Right renal cortex interstitium (tissue), 3 donors: ENCODE results near the gene CNBD2. TPM values are rescaled to one million over a fixed set of nuclear protein-coding genes. Genes with fewer than 3 reads are reported as not detected.
"Not testable (repeated sequence)": the region's sequence is repeated elsewhere in the genome, so short reads cannot be mapped to it uniquely, and the experiment has no call there.

ENCODE experiments used
- DNase-seq, 3 donors: peaks; one replicate each; pipeline ENCODE4 v3.0.0-alpha.2; 2013; ENCODE audit warnings: low read depth in 3 of 3, low spot score in 2 of 3
- polyA plus RNA-seq, 3 donors: library from polyadenylated mRNA; unstranded; fragments of 120-200 nt; gene quantifications; one replicate each; pipeline ENCODE4 v1.2.1, GENCODE V29; 2013; ENCODE audit not compliant: insufficient read length in 3 of 3

Gene CNBD2
- under 1 TPM; 0.56 to 0.82 (median 0.79) TPM for polyA plus RNA-seq

DNA sequence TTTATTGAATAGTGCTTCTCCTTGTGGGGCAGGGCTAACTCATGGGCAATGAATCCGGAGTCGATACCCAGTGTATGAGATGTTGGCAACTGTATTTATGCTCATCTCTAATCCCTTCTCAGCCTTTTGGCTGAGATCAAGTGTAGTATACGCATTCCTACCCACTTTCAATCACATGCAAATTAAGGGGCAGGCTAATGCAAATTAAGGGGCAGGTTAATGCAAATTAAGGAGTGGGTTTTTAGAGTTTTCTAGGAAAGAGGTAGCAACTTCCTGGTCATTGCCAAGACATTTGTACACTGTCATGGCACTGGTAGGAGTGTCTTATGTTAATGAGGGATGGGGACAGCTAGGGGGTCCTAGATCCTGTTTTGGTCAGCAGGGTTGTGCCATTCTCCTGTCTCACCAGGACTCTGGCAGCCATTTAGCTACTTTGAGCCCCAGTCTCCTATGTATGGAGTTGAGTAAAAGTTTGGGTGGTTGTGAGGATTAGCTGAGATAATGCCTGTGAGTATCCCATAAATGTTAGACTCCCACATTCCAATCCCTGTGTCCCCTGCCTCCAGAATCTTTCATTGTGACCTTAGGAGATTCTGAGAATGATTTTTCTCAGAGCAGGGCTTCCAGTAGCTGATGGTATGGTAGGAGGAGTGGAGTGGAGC is at the start of gene CNBD2:
TSS of gene CNBD2 (plus strand) at position 612 of the 662 bp plus-strand sequence. CDS start 173 bp downstream, outside the sequence.
- no peak for DNase-seq

DNA sequence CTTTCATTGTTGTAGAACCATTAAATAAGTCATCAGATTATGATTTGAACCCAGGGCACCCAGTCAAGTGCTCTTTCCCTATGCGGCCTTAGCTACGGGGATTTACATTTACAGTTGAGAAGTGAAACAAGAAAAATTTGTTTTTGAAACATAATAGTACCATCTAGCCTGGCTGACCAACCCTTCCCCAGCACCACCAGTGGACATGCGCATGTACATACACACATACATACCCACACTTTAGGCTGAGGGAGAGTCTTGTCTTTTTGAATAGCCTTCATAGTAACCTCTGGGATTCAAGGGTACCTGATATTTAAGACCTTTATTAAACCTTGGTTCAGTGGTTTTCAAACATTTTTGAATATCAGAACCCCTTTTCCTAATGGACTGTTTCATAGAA is 47.9 kb upstream of the CNBD2 start:
- DNase-seq, result no peak

DNA sequence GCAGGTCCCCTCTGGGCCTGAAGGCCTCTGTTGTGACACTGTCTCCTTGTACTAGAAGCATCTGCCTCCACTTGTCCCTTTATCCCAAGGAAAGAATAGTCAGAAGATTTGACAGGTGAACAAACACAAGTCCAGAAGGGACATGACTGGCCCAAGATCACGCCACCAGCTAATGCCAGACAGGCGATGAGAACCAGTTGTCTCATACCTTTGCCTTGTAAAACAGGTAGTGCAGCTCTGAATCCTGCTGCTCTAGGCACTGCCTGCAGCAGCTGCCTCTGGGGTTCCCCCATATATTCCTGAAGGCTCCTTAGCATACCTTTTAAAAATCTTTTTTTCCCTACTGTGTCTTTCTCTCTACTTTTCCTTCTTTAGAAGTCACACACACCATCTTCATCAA is 39.1 kb upstream of the CNBD2 start:
- DNase-seq, result no peak

DNA sequence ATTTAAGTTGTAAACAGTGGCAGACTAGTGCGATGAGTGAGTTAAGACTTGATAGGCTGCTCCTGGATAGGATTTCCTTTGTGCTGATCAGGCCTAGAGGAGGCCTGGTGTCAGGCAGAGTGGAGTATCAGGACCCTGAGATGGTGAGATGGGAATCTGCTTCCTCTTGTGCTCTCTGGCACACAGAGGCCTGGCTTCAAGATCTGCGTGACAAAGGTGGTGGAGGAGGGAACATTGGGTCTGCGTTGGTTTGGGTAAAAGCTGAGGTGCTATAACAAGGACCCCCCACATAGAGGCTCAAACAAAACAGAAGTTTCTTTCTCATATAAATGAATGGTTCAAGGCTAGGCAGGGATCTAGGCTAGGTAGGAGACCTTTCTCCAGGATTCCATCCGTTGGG is 34.3 kb upstream of the CNBD2 start:
- DNase-seq, result no peak

DNA sequence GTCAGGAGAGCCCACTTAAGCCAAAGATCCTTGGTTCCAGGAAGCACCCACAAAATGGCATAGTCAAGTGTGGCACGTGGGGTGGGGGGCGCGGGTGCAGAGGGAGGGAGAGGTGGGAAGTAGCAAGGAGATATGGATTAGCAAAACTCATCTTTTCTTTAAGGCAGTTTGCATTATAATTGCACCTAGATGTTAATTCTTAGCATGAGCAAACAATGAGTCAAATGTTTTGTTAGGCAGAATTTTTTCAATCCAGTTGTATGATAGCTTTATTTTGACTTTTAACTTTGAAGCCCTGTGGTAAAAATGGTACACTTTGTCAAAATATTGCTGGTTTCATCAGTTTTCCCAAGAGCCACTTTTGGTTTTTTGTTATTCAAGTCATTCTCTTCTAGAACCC is 29.1 kb upstream of the CNBD2 start:
- no peak for DNase-seq

DNA sequence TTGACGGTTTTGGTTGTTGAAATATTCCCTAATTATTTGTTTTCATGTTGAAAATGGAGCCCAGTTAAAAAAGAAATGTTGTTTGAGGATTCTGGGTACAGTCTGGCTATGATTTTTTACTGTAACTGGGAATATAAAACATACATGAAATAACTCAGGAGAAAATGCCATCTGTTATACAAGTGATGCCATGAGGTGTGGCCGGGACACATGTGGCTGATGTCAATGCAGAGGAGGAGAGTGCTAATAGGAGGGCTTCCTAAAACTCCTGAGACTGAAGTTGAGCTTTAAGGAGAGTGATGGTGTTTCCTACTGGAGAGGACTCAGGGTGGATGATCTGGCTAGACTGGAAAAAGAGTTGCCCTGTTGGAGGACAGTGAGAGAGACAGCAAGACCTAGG is 26.8 kb upstream of the CNBD2 start:
- DNase-seq, result no peak

DNA sequence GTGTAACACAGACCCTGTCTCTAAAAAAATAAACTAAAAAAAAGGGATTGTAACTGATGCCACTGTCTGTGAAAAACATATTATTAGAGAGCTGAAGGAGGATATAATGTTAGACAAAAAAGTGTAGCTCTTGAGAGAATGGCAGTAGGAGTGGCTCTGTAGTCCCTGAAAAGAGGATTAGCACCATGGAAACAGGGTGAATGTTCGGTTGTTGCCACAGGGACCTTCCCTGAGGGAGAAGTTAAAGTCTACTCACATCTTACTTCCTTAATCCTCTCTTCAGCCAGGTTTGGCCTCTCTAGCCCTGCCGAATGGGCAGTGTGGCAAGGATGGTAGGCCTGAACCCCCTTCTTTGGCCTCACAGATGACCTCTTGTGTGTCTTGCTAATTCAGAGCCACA is 26.1 kb upstream of the CNBD2 start:
- no peak for DNase-seq

DNA sequence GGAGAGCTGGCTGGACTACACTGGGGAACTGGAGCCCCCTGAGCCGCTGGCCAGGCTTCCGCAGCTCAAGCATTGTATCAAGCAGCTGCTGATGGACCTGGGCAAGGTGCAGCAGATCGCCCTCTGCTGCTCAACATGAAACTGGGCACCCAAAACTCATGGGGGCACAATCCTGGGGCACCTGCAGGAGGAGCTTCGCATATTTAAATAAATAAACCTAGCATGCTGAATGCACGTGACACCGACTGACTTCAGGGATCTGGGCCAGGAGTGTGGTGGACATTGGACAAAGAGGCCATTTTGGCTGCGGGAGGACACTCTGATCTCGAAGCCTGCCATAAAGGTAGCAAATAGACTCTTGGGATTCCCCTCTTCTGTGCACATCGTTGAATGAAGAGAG is 20.9 kb upstream of the CNBD2 start:
- no peak for DNase-seq

DNA sequence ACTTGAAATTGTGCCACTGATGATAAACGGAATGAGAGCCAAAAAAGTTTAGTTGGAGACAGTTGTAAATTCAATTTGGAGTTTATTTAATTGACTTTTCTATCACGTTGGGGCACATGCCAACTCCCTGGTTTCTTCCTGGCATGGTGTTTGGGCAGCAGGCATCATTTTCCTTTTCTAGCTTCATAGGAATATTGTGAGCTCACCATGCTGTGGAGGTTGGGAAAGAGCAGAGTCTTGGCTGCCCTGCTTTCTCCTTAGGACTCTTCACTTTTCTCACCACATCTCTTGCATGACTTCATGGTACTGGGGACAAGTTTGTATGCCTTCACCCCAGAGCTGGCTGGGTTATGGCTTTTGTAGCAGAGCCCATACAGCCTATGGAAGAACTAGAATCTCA is 20.5 kb upstream of the CNBD2 start:
- no peak for DNase-seq

DNA sequence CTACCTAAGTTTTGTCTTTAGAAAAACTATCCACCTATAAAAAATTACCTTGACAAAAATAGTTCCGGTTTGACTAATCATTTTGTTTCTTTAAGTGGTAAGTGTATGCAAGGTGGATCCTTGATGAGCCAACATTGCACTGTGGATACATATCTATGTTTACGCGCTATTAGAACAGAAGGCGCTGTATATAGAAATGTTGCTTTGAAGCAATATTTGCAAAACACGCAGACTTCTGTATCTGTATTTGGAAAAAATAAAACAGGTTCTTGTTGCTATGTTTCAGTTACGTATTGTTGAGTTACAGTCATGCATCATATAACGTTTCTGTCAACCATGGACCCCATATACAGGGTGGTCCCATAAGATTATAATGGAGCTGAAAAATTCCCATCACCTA is 18.3 kb upstream of the CNBD2 start:
- DNase-seq, result no peak

DNA sequence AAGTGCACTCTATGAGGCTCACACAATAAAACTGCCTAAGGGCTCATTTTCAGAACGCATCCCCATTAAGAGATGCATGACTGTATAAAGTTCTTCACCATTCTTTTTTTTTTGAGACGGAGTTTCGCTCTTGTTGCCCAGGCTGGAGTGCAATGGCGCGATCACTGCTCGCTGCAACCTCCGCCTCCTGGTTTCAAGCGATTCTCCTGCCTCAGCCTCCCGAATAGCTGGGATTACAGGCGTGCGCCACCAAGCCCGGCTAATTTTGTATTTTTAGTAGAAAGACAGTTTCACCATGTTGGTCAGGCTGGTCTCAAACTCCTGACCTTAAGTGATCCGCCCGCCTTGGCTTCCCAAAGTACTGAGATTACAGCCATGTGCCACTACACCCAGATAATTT is 16.3 kb upstream of the CNBD2 start:
- DNase-seq, result not testable (repeated sequence)

DNA sequence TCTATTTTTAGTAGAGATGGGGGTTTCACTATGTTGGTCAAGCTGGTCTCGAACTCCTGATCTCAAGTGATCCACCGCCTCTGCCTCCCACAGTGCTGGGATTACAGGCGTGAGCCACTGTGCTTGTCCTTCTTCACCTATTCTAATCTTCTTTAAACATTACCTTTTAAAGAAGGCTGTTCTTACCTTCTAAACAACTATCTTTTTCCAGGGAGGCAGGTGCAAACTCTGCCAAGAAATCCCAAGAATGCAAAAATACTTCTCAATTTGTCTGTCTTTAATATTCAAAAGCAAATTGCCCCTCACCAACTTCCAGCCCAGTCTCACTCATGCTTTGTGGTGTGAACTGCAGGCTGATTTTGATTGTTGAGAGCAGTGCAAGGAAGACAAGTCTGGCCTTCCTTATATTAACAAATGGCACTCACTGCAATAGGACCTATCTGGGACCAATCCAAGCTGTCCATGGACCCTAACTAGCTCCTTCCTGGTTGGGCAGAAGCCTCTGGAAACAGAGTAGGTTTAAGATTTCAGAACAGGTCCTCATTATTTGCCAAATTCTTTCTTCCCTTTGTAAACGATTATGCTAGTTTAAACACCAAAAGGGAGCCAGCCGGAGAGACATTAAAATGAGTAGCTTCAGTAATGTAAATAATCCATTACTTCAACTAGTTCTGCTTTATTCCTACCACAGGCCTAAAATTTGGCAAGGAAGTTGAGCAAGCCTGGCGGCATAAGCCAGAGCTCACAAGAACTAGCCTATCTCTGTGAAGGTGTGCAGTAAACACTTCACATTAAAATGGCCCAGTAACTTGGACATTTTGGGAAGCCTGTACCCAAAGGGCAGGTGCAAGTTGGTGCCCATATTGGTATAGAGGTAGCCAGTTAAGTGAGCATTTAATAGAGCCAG is 15.7 kb upstream of the CNBD2 start:
- no peak for DNase-seq

DNA sequence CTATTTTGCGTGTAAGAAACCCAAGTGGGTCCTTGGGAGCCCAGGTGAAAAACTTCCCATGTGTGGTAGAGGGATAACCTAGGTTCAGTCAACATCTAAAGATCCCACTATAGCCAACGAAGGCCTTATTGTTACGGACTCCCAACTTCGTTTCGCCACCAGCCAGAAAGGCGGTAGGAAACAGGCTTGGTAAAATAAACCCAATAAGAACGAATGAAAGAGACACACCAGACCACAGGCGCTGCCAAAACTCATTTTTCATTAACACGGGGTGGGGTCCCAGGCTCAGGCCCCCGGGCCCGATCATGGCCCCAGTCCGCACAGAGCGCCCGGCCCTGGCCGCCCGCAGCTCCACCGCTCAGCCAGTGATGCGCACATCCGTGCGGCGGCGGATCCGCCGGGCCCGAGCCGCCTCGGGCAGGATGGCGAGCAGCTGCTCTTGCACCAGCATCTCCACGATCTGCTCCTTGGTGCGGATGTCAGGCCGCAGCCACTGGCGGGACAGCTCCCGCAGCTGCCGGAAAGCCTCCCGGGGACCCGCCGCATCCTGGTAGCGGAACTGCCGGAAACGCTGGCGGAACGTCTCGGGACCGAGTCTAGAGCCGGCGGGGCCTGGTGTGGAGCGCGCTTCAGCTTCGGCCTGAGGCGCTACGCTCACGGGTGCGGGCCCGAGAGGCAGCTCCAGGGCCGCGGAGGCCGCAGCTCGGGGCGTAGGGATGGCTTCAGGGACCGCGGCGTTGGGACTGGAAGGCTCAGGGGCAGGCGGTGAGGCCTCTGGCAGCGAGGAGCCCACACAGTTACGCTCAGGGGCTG is 14.8 kb upstream of the CNBD2 start:
- DNase-seq, result peak in 1 of 3 donors; percentile 21

DNA sequence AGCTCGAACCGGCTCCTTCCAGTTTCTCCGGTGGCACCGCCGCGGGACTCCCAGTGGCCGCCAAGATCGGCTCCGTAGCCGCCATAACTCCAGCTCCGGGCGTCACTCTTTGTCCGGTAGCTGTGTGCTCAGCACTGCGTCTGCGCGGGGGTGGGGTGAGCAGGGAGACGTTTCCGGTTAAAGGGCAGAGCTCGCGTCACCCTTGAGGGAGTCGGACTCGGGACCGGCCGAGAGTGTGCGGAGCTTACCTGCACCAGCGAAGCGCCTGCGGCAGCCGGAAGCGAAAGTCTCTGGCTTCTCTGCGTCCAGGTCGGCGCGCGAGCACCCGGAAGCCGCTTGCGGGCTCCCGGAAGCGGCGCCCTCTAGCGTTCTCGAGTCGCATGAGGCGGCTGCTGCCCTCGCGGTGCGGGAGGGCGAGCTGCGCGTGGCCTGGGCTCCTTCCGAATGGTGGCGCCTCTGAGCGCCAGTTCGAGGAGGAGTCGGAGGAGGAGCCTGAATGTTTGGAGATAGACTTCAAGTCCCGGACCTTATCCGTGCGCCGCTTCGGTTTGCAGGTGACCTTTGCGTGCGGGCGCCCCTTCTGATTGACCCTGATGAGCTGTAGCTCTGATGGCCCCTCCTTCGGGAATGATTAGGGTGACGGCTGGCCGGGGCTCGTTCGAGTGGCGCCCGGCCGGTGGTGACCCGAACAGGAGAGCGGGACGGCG is 14.0 kb upstream of the CNBD2 start, which contains the start of gene SCAND1:
TSS of gene SCAND1 (minus strand) at position 303 of the 707 bp plus-strand sequence. CDS start at position 85, 218 bp downstream.
- peak; percentile 94 to 97 (median 96) for DNase-seq

DNA sequence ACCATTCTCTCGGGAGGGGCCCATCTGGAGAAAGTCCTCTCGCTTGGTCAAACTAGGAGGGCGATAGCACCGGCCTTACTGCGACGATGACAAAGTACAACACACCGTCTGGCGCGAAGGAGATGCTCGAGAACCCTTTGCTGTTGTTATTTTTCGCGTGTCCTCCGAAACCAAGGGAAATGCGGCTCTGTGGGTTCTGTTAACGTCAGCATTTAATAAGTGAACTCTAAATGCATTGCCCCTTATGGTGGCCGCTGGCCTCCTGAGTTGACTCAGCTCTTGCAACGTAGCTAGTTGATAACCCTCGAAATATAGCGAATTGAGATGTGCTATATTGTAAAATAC is 13.5 kb upstream of the CNBD2 start:
- peak in 1 of 3 donors; percentile 41 for DNase-seq

DNA sequence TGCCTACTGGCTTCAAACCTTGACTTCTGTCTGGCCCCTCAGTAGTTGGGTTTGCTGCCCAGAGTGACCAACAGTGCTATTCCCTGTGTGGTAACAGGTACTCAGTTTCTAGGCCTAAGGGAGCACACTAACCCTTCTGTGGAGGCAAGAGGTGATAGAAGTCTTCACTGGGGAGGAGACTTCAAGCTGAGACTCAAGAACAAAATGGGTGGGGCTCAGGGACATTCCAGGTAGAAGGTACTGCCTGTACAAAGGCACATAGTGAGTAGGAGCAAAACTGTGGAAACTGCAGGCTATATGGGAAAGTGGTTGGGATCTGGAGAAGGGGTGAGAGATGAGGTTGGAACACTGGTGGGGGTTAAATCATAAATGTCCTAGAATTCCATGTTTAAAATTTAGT is 11.8 kb upstream of the CNBD2 start:
- no peak for DNase-seq

DNA sequence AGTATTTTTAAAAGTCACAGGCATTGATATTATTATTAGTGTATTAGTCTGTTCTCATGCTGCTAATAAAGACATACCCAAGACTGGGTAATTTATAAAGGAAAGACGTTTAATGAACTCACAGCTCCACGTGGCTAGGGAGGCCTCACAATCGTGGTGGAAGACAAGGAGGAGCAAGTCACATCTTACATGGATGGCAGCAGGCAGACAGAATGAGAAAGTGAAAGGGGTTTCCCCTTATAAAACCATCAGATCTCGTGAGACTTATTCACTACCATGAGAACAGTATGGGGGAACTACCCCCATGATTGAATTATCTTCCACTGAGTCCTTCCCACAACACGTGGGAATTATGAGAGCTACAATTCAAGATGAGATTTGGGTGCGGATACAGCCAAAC is 9.1 kb upstream of the CNBD2 start:
- DNase-seq, result not testable (repeated sequence)

DNA sequence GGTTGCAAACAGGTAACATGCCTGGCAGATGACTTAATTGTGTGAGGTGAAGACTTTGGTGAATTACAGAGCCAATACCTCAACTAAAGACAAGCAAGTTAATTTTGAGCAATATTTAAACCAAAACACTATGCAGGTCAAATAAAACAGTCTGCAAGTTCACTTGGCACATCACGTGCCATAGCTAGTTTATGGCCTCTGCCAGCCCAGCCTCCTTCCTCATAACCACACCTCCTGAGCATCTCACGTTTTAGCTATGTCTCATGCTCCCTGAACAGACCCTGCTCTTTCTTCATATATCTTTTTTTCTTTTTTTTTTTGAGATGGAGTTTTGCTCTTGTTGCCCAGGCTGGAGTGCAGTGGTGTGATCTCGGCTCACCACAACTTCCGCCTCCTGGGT is 4.5 kb upstream of the CNBD2 start:
- DNase-seq, result no peak

DNA sequence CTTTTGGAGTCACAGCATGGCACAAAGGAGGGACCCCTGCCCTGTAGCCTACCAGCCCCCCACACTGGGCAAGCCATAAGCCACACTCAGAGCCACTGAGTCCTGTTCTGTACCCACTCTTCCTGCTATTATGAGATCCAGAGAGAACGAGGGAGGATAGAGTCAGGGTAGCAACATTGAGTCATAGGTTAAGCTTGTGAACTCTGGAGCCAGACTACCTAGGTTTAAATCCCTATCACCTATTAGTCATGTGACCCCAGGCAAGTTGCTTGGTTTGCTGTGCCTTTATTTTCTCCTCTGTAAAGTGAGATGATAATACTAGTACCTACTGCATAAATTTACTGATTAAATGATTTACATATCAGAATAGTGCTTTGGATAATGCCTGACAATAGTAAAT is 540 bp downstream of the CNBD2 start:
- no peak for DNase-seq

DNA sequence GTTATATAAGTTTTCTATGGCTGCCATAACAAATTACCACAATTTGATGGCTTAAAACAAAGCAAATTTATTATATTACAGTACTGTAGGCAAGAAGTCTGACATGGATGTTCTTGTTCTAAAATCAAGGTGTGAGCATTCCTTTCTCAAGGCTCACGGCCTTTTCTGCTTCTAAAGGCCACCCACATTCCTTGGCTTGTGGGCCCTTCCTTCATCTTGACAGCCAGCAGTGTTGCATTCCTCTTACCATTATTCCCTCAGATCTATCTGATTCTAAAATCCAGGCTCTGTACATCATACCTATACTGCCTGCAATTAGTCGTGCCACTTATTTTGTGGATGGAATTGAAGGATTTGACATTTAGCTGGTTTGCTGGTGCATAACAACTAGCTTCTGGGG is 3.6 kb downstream of the CNBD2 start:
- DNase-seq, result no peak

DNA sequence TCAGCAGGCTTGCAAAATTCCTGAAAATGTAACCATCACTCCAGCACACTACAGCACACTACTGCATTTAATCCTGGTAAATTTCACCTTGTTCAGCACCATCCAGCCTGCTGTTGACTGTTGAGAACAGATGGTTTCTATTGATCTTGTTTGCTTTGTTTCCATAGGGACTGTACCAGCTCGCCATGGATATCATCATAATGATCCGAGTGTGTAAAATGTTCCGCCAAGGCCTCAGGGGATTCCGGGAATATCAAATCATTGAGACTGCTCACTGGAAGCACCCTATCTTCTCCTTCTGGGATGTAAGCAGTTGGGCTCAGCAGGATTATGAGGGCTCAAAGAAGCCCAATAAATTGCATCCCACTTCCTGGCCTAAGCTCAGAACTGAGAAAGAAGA is 4.1 kb downstream of the CNBD2 start:
- no peak for DNase-seq
